ENCODE data around the gene KIAA1671. TPM values are rescaled to one million over a fixed set of nuclear protein-coding genes. Genes with fewer than 3 reads are reported as not detected.

The KIAA1671 gene
- total RNA-seq, 1 donor = 10.7 TPM

DNA sequence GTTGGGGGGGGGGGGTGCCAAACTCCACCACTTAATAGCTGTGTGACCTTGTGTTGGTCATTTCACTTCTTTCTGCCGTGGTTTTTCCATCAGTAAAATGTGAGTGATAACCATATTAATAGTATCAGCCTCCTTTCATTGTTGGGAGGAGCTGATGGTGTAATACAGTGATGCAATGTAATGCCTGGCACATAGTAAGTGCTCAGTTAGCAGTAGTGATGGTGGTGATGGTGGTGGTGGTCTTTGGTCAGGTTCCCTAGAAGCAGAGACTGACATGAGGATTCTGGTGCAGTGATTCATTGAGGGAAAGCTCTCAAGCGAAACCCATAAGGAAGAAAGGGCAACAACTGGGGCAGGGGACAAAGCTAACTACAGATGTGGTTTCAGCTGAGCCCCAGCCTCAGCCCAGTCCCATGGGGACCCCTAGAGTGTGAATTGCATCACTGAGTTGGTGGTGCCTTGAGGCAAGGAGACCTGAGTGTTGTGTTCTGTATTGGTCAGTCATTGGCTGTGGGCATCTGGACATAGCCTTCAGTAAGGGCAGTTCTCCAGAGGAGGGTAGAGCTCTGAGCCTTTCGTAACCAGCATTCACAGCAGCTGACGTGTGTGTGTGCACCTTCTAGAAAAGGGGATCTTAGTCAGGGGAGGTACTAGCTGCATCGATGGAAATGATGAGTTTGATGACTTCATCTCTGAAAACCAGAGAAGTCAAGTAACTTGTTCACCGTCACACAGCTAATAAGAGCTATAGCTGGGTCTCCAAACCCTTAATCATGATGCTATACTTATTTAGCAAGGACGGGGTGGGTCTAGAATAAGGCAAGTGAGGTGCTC is 153.5 kb downstream of the KIAA1671 start:
- TF ChIP-seq, protein P1, sequence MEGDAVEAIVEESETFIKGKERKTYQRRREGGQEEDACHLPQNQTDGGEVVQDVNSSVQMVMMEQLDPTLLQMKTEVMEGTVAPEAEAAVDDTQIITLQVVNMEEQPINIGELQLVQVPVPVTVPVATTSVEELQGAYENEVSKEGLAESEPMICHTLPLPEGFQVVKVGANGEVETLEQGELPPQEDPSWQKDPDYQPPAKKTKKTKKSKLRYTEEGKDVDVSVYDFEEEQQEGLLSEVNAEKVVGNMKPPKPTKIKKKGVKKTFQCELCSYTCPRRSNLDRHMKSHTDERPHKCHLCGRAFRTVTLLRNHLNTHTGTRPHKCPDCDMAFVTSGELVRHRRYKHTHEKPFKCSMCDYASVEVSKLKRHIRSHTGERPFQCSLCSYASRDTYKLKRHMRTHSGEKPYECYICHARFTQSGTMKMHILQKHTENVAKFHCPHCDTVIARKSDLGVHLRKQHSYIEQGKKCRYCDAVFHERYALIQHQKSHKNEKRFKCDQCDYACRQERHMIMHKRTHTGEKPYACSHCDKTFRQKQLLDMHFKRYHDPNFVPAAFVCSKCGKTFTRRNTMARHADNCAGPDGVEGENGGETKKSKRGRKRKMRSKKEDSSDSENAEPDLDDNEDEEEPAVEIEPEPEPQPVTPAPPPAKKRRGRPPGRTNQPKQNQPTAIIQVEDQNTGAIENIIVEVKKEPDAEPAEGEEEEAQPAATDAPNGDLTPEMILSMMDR (IDR thresholded peaks at IDR 0.05; ENCODE audit: insufficient read depth, low read length) = no peak
- no peak for DNase-seq (ENCODE audit: low read depth)
- no peak overlapping the region for H3K4me3 ChIP-seq (ENCODE audit: low read depth, low read length)

DNA sequence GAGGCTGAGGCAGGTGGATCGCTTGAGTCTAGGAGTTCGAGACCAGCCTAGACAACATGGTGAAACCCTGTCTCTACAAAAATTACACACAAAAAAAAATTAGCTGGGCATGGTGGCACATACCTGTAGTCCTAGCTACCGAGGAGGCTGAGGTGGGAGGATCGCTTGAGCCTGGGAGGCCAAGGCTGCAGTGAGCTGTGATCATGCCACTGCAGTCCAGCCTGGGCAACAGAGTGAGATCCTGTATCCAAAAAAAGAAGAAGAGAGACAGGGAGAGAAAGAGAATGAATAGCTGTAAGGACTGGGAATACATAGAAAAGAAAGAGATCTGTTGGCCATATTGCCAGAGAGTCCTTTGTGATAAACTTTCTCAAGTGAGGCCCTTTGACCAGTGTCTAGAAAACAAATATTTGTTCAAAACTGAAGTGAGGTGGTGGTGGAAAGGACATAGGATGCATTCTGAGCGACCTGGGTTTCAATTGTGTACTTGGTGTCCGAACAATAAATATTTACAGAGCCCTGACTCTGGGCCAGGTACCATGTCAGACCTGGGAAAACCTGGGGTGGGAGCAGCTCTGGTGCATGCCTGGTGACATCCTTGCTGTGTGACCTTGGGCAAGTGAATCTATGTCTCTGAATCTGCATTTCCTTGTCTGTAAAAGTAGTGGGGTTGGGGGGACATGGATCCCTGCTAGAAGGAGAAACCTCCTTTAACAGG is 157.5 kb downstream of the KIAA1671 start:
- TF ChIP-seq, protein P1 (IDR thresholded peaks at IDR 0.05; ENCODE audit: insufficient read depth, low read length) = no peak
- no peak for DNase-seq (ENCODE audit: low read depth)
- no peak overlapping the region for H3K4me3 ChIP-seq (ENCODE audit: low read depth, low read length)

DNA sequence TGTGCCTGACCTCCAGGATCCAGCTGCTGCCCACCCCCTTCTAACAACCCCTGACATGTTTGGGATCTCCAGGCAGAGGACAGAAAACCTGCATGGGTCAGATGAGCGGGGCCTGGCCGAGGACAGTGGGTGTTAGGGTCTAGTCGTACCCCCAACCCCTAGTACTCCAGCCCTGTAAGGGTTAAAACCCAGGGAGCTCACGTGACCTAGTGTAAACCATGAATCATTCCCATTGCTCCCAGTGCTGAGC is 158.0 kb downstream of the KIAA1671 start:
- H3K4me3 ChIP-seq (ENCODE audit: low read depth, low read length) = peak overlapping the region; percentile 70

DNA sequence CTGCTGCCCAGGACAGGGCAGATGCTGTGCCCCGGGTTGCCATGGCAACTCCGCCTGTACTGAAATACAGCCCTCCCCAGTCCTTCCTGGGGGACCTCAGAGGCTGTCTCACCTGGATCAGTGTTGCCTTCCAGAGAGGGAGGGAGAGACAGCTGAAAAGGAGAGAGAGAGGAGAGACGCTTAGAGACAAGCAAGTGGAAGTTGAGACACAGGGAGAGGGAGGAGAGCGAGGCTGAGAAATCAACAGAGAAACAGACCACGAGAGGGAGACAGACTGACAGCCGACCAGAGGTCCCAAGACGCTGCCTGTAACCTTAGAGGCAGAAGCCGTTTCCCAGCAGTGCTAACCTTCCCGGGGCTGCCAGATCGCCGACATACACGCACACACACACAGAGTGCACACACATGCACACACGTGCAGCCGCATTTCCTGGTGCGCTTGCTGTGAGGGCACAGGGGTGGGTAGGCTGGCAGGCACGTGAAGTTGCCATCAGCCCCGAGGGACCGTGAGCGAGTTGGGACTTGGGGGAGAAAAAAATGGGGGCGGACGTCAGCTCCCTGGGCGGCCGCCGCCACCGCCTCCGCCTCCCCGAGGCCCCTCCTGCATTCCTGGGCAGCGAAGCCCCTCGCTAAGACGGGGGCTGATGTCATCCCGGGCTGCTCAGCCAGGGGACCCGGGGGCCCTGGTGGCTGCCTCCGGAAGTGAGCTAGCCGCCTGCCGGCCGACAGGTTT is 158.5 kb downstream of the KIAA1671 start:
- H3K4me3 ChIP-seq (ENCODE audit: low read depth, low read length) = peak overlapping the region; percentile 70
- peak; percentile 81 for DNase-seq (ENCODE audit: low read depth)
- TF ChIP-seq, protein P1 (IDR thresholded peaks at IDR 0.05; ENCODE audit: insufficient read depth, low read length) = peak; percentile 68

More for the DNA sequence above, 158.0 kb downstream of the KIAA1671 start:
- TF ChIP-seq, protein P1 (IDR thresholded peaks at IDR 0.05; ENCODE audit: insufficient read depth, low read length) = no peak
- DNase-seq (ENCODE audit: low read depth) = no peak

DNA sequence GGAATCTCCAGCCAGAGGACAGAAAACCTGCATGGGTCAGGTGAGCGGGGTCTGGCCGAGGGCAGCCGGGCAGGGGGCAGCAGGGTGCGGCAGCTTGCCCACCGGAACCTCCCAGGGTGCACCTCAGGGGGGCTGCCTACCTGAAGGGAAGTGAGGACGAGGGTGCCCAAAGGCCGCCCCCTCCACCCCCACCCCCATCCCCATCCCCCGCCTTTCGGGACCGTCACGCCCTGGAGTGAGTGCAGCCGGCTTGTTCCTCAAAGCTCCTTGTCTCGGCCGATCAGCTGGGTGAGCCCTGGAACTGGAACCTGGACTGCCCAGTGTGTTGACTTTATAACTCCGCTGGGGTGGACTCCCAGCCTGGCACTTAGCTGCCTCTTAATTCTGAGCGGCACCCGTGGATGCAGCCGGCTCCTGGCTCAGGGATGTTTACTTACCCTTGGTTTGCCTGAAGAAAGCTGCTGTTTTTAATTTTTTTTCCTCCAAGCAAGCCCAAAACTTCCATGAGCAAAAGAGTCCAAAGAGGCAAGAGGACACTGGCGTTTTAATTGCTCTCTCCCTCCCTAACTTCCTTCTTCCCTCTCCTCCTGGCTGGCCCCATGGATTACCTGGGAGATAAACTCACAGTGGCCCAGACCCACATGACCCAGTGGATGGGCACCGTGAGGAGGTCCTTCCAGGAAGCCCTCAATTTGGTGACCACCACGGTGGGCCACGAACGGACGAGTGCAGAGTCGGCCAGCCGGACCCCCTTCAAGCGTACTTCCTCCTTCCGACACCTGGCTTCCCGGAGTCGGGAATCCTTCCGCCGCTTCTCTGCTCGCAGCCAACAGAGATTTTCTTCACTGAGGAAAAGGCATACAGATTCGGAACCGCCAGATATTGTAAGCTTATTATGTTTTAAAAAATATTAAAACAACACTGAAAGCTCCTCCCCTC is 159.3 kb downstream of the KIAA1671 start:
- no peak for DNase-seq (ENCODE audit: low read depth)
- peak overlapping the region; percentile 70 for H3K4me3 ChIP-seq (ENCODE audit: low read depth, low read length)
- TF ChIP-seq, protein P1 (IDR thresholded peaks at IDR 0.05; ENCODE audit: insufficient read depth, low read length) = no peak

Data from fibroblast of the aortic adventitia (primary cell).